Measurements from ENCODE around the gene OR10H1. TPM values are rescaled to one million over a fixed set of nuclear protein-coding genes. Genes with fewer than 3 reads are reported as not detected.

The OR10H1 gene
- total RNA-seq, 1 experiment from 2014 or later, result 0.17 TPM

DNA sequence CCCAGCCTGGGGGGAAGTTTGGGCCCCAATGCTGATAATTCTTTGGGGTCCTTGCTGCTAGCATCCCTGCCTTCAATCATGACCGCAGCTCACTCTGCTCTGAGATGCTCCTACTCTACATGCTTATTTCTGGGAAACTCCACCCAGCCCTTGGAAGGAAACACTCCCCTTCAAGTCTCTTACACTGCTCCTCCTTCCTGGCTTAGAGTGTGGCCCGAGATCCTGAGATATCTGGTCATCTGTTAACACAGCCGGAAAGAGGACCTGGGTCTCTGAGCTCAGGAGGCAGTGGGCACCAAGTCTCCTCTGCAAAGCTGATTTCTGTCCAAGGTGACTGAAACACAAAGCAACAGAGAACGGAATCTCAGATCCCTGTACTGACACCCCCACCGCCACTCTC is 49.4 kb upstream of the OR10H1 start:
- ChIA-PET CTCF (no interaction called here), POLR2A (interaction anchor here (2.7 kb wide), 1 partner anchor 27 kb away, joined by 19 read pairs; no protein-coding TSS in a partner anchor), RAD21 (ENCODE audit: low non-redundant PET in 1 of 2, low total read pairs in 2 of 2, uncharacterized antibody in 2 of 2, unreplicated experiment in 2 of 2) (no interaction called here)
- peaks cover 28% of the 10 kb centered on the region for H3K79me2 ChIP-seq (ENCODE audit: insufficient read depth, low read length)
- H3K4me2 ChIP-seq (ENCODE audit: low read length), result peak overlapping the region; percentile 94; the same call in 1 of the 2 replicates
- no peaks in the 10 kb centered on the region for H3K36me3 ChIP-seq (ENCODE audit: control insufficient read depth in 1 of 2, insufficient read depth in 2 of 2, low read length in 2 of 2)
- no peaks in the 10 kb centered on the region for H3K9me3 ChIP-seq (ENCODE audit: control insufficient read depth in 1 of 2, insufficient read depth in 1 of 2, low read depth in 1 of 2, low read length in 2 of 2)
- H3K4me1 ChIP-seq (ENCODE audit: control insufficient read depth in 1 of 2, insufficient read depth in 2 of 2, low read length in 2 of 2), result peaks cover 30 to 59% of the 10 kb centered on the region in 2 experiments
- H4K20me1 ChIP-seq (ENCODE audit: insufficient read depth), result no peaks in the 10 kb centered on the region
- no peak overlapping the region for H3K27ac ChIP-seq (ENCODE audit: low read depth, low read length)
- intact Hi-C loops (cut with micrococcal nuclease), result no loop called here
- H3K9ac ChIP-seq (ENCODE audit: low read length), result peak overlapping the region; percentile 19; the same call in 1 of the 2 replicates
- BruUV-seq (replicated peaks), result no TSS peak
- no peak overlapping the region for H3K4me3 ChIP-seq (replicated peaks in 1 of 2; ENCODE audit: low read depth in 1 of 2, low read length in 2 of 2)
- H2AFZ ChIP-seq (ENCODE audit: low read depth, low read length, poor library complexity, severe bottlenecking), result no peak overlapping the region
- DNase-seq (ENCODE audit: low read depth, low spot score) (no peak), ATAC-seq (no peak)
- TF ChIP-seq, protein P1, sequence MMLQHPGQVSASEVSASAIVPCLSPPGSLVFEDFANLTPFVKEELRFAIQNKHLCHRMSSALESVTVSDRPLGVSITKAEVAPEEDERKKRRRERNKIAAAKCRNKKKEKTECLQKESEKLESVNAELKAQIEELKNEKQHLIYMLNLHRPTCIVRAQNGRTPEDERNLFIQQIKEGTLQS (IDR thresholded peaks at IDR 0.05), result no peak
- TF ChIP-seq, protein P2, sequence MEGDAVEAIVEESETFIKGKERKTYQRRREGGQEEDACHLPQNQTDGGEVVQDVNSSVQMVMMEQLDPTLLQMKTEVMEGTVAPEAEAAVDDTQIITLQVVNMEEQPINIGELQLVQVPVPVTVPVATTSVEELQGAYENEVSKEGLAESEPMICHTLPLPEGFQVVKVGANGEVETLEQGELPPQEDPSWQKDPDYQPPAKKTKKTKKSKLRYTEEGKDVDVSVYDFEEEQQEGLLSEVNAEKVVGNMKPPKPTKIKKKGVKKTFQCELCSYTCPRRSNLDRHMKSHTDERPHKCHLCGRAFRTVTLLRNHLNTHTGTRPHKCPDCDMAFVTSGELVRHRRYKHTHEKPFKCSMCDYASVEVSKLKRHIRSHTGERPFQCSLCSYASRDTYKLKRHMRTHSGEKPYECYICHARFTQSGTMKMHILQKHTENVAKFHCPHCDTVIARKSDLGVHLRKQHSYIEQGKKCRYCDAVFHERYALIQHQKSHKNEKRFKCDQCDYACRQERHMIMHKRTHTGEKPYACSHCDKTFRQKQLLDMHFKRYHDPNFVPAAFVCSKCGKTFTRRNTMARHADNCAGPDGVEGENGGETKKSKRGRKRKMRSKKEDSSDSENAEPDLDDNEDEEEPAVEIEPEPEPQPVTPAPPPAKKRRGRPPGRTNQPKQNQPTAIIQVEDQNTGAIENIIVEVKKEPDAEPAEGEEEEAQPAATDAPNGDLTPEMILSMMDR (IDR thresholded peaks at IDR 0.05 in 2 of 3, conservative IDR thresholded peaks at IDR 0.05 in 1 of 3; ENCODE audit: borderline replicate concordance in 1 of 3, insufficient read depth in 1 of 3, low read depth in 2 of 3, low read length in 2 of 3), result no peak
- TF ChIP-seq TCF7L2 (IDR thresholded peaks at IDR 0.05; ENCODE audit: borderline replicate concordance, extremely low read depth, insufficient read depth, insufficient read length) (no peak), POLR2A (IDR thresholded peaks at IDR 0.05; ENCODE audit: borderline replicate concordance, extremely low read depth, insufficient read depth, insufficient read length) (no peak), ELF1 (IDR thresholded peaks at IDR 0.05; ENCODE audit: borderline replicate concordance, low read depth) (no peak), SIN3A (IDR thresholded peaks at IDR 0.05; ENCODE audit: low read depth) (no peak), JUND (IDR thresholded peaks at IDR 0.05) (no peak), CEBPB (IDR thresholded peaks at IDR 0.05; ENCODE audit: low read depth) (no peak), POLR2AphosphoS5 (IDR thresholded peaks at IDR 0.05; ENCODE audit: low read depth, low read length) (no peak), EGR1 (IDR thresholded peaks at IDR 0.05; ENCODE audit: low read depth) (no peak), ZFX (IDR thresholded peaks at IDR 0.05) (no peak), RAD21 (IDR thresholded peaks at IDR 0.05; ENCODE audit: low read depth) (no peak), CBX3 (IDR thresholded peaks at IDR 0.05; ENCODE audit: low read depth) (no peak), FOSL1 (IDR thresholded peaks at IDR 0.05; ENCODE audit: low read depth) (no peak)
- TF ChIP-seq, protein P3, sequence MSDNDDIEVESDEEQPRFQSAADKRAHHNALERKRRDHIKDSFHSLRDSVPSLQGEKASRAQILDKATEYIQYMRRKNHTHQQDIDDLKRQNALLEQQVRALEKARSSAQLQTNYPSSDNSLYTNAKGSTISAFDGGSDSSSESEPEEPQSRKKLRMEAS (IDR thresholded peaks at IDR 0.05), result no peak
- TF ChIP-seq, protein P4, sequence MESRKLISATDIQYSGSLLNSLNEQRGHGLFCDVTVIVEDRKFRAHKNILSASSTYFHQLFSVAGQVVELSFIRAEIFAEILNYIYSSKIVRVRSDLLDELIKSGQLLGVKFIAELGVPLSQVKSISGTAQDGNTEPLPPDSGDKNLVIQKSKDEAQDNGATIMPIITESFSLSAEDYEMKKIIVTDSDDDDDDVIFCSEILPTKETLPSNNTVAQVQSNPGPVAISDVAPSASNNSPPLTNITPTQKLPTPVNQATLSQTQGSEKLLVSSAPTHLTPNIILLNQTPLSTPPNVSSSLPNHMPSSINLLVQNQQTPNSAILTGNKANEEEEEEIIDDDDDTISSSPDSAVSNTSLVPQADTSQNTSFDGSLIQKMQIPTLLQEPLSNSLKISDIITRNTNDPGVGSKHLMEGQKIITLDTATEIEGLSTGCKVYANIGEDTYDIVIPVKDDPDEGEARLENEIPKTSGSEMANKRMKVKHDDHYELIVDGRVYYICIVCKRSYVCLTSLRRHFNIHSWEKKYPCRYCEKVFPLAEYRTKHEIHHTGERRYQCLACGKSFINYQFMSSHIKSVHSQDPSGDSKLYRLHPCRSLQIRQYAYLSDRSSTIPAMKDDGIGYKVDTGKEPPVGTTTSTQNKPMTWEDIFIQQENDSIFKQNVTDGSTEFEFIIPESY (IDR thresholded peaks at IDR 0.05; ENCODE audit: extremely low read depth, insufficient replicate concordance, low read length), result no peak
- H3K27me3 ChIP-seq (ENCODE audit: insufficient read depth, low read length), result no peaks in the 10 kb centered on the region
- H3K9me2 ChIP-seq (ENCODE audit: insufficient read depth), result no peaks in the 10 kb centered on the region

All from HCT116 (cell line).